Esophagus muscularis mucosa (tissue), 4 donors: Measurements from ENCODE around the gene NTM. TPM values are rescaled to one million over a fixed set of nuclear protein-coding genes. Genes with fewer than 3 reads are reported as not detected.

Experiments used
- DNase-seq: peaks from one replicate; pipeline ENCODE4 v3.0.0-alpha.2; 2017; ENCODE audit errors: extremely low spot score
- H3K27ac ChIP-seq, 4 donors: fragments of 200-600 bp; sonication (generic); replicated peaks in 1 of 4; 1 replicate in 3 of 4; 2 replicates in 1 of 4; pipeline ENCODE4 v1.5.1; 2016 to 2019; ENCODE audit warnings: mild to moderate bottlenecking in 1 of 4
- H3K27me3 ChIP-seq, 4 donors: fragments of 200-600 bp; sonication (generic); one replicate each; pipeline versions ENCODE4 v1.5.1 to v1.6.0; 2016 to 2019
- H3K36me3 ChIP-seq, 4 donors: fragments of 200-600 bp; sonication (generic); one replicate each; pipeline ENCODE4 v1.5.1; 2016 to 2019
- H3K4me1 ChIP-seq, 4 donors: fragments of 200-600 bp; sonication (generic); one replicate each; pipeline ENCODE4 v1.5.1; 2016 to 2019
- H3K4me3 ChIP-seq, 4 donors: fragments of 200-600 bp; sonication (generic); 1 replicate in 2 of 4; 2 replicates in 2 of 4; pipeline ENCODE4 v1.5.1; 2016 to 2019; ENCODE audit warnings: mild to moderate bottlenecking in 4 of 4, moderate library complexity in 1 of 4
- H3K9me3 ChIP-seq, 4 donors: fragments of 200-600 bp; sonication (generic); 1 replicate in 3 of 4; 2 replicates in 1 of 4; pipeline ENCODE4 v1.5.1; 2016 to 2019
- EP300 ChIP-seq: sonication (generic); formaldehyde crosslinking; IDR thresholded peaks from one replicate; pipeline ENCODE4 v1.6.1; 2017; ENCODE audit warnings: antibody characterized with exemption
- POLR2A ChIP-seq: fragments of 450-650 bp; IDR thresholded peaks from one replicate; pipeline ENCODE4 v1.6.1; 2017; ENCODE audit warnings: antibody characterized with exemption, moderate library complexity, mild to moderate bottlenecking, low read depth
- POLR2AphosphoS5 ChIP-seq, 2 donors: sonication (generic); formaldehyde crosslinking; IDR thresholded peaks; one replicate each; pipeline ENCODE4 v1.6.1; 2017; ENCODE audit warnings: antibody characterized with exemption in 2 of 2
- WGBS: methylation state at CpG from one replicate; pipeline ENCODE4 v1.1.5; 2018; 5-methylcytosine and 5-hydroxymethylcytosine counted together
- intact Hi-C: fragments of 100-400 bp; cut with DNase I; formaldehyde crosslinking; loops from one replicate; pipeline ENCODE4 v1.15.1; 2023
- total RNA-seq, 4 donors: library from RNA; depleted of rRNA; stranded (reverse); fragments of >200 nt; gene quantifications; one replicate each; pipeline versions ENCODE4 v1.1.0 to v1.2.1, GENCODE V29; 2016
- TF ChIP-seq, protein P1 (sequence below), 3 experiments: fragments of 200-600 bp in 2 of 3; fragments of 450-650 bp in 1 of 3; sonication (generic) in 2 of 3; IDR thresholded peaks; one replicate each; pipeline ENCODE4 v1.5.1; 2017 to 2019; ENCODE audit warnings: antibody characterized with exemption in 3 of 3, mild to moderate bottlenecking in 2 of 3, moderate library complexity in 1 of 3

The NTM gene
- total RNA-seq, 4 donors from 2014 or later: 5.6 to 25.3 (median 8.3) TPM

DNA sequence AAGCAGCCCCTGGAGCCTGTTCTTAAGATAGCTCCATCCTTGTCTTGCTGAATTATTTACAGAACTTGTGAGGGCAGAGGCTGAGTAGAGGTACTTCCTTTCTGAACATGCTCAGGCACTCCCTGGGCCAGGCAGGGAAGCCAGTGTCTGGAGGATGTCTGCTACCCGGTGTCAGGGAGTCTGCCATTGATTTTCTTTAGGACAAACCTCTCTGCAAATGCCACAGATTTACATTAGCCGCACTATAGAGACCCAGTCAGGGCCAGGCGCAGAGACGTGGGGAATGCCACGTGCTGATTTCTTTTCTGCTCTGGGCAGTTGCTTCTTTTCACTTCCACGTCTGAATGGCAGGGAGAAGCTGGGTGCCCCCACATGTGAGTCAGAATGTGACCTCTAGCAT lies 585.5 kb downstream of the NTM start:
- TF ChIP-seq, protein P1, sequence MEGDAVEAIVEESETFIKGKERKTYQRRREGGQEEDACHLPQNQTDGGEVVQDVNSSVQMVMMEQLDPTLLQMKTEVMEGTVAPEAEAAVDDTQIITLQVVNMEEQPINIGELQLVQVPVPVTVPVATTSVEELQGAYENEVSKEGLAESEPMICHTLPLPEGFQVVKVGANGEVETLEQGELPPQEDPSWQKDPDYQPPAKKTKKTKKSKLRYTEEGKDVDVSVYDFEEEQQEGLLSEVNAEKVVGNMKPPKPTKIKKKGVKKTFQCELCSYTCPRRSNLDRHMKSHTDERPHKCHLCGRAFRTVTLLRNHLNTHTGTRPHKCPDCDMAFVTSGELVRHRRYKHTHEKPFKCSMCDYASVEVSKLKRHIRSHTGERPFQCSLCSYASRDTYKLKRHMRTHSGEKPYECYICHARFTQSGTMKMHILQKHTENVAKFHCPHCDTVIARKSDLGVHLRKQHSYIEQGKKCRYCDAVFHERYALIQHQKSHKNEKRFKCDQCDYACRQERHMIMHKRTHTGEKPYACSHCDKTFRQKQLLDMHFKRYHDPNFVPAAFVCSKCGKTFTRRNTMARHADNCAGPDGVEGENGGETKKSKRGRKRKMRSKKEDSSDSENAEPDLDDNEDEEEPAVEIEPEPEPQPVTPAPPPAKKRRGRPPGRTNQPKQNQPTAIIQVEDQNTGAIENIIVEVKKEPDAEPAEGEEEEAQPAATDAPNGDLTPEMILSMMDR (IDR thresholded peaks at IDR 0.05): no peak
- TF ChIP-seq EP300: no peak
- no peak for TF ChIP-seq POLR2AphosphoS5 (IDR thresholded peaks at IDR 0.05)
- TF ChIP-seq POLR2A: no peak
- H3K27me3 ChIP-seq: no peaks in the 10 kb centered on the region
- no peak overlapping the region for H3K4me3 ChIP-seq
- intact Hi-C loops: no loop called here
- no peak for DNase-seq
- no peaks in the 10 kb centered on the region for H3K36me3 ChIP-seq
- H3K9me3 ChIP-seq: no peaks in the 10 kb centered on the region
- H3K4me1 ChIP-seq: peaks cover 0 to 15% (median 6%) of the 10 kb centered on the region in 4 donors
- WGBS: 63% methylated on average over 6 of the region's 6 CpGs
- H3K27ac ChIP-seq: no peak overlapping the region

DNA sequence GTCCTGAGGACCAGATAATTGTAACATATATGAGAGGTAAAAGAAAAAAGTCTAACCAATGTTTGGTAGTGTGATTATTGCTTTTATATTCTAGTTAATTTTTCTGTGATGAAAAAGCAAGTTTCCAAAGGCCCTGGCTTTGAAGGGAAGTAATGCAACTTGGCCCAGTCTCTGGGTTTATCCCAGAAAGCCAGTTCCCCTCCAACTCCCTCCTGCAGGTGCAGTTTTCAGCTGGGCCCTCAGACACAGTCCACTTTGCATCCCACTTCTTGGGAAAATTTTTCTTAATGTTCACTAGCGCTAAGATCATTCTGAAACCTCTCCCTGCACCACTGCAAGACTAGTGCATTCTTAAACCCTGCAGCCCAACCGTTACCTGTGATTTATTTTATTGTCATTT lies 586.8 kb downstream of the NTM start:
- Histone ChIP-seq H3K9me3 (no peaks in the 10 kb centered on the region), H3K4me3 (no peak overlapping the region), H3K4me1 (peaks cover 0 to 15% (median 6%) of the 10 kb centered on the region in 4 donors), H3K36me3 (no peaks in the 10 kb centered on the region), H3K27ac (no peak overlapping the region), H3K27me3 (no peaks in the 10 kb centered on the region)
- DNase-seq: no peak
- WGBS: 87% methylated on average over 2 of the region's 2 CpGs
- intact Hi-C loops: no loop called here
- TF ChIP-seq POLR2A: no peak
- TF ChIP-seq POLR2AphosphoS5 (IDR thresholded peaks at IDR 0.05): no peak

- no peaks in the 10 kb centered on the region for H3K27me3 ChIP-seq
- H3K27ac ChIP-seq: no peak overlapping the region
- no peak overlapping the region for H3K4me3 ChIP-seq
- TF ChIP-seq POLR2AphosphoS5 (IDR thresholded peaks at IDR 0.05) (no peak), POLR2A (no peak), EP300 (no peak)
- TF ChIP-seq, protein P1 (IDR thresholded peaks at IDR 0.05): no peak
- no peaks in the 10 kb centered on the region for H3K9me3 ChIP-seq
- intact Hi-C loops: no loop called here
- H3K36me3 ChIP-seq: no peaks in the 10 kb centered on the region
- WGBS: 97% methylated on average over 6 of the region's 6 CpGs
- DNase-seq: no peak
- H3K4me1 ChIP-seq: peaks cover 0 to 15% (median 6%) of the 10 kb centered on the region in 4 donors
Observed at GRCh38 chr11:131957875-131958274, 587.5 kb downstream of the NTM start.

DNA sequence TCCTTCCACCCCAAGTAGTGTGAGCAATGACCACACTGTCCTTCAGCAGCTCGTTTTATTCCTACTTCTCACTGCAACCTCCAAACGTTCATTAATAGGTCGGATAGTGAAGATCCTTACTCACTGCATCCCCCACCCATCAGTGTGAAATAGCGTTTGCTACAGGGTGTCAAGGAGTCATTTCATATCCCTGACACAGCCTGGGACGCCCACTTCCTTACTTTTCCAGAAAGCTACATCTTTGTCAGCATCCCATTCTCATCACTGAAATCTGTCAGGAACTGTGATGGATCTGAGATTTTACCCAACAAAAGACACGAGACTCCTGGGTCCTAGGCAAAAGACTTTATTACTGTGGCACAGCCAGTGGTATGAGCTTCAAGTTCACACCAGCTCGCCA lies 592.4 kb downstream of the NTM start:
- TF ChIP-seq POLR2A: no peak
- no peak for TF ChIP-seq EP300
- TF ChIP-seq POLR2AphosphoS5 (IDR thresholded peaks at IDR 0.05): no peak
- no peak for DNase-seq
- Histone ChIP-seq H3K27me3 (no peaks in the 10 kb centered on the region), H3K4me1 (no peaks in the 10 kb centered on the region), H3K4me3 (no peak overlapping the region), H3K9me3 (no peaks in the 10 kb centered on the region), H3K27ac (no peak overlapping the region), H3K36me3 (no peaks in the 10 kb centered on the region)
- 90% methylated on average over 7 of the region's 7 CpGs for WGBS
- intact Hi-C loops: no loop called here

GRCh38 chr11:131964698-131965483 lies 594.5 kb downstream of the NTM start:
- intact Hi-C loops: no loop called here
- Histone ChIP-seq H3K4me1 (no peaks in the 10 kb centered on the region), H3K27me3 (no peaks in the 10 kb centered on the region), H3K4me3 (no peak overlapping the region), H3K27ac (no peak overlapping the region), H3K36me3 (no peaks in the 10 kb centered on the region), H3K9me3 (no peaks in the 10 kb centered on the region)
- TF ChIP-seq POLR2A: no peak
- TF ChIP-seq EP300: no peak
- TF ChIP-seq, protein P1 (IDR thresholded peaks at IDR 0.05): no peak
- TF ChIP-seq POLR2AphosphoS5 (IDR thresholded peaks at IDR 0.05): no peak
- no peak for DNase-seq
- 88% methylated on average over 9 of the region's 9 CpGs for WGBS
